ENCODE results near the gene KANSL2.
"Not testable (repeated sequence)": the region's sequence is repeated elsewhere in the genome, so short reads cannot be mapped to it uniquely, and the experiment has no call there.

KANSL2 gene

GRCh38 chr12:48683534-48683933 lies 1.5 kb upstream of the KANSL2 start:
- Histone ChIP-seq H3K36me3 (ENCODE audit: low read length) (peaks cover 14% of the 10 kb centered on the region), H3K79me2 (ENCODE audit: insufficient read depth, low read length) (peaks cover 34% of the 10 kb centered on the region), H3K4me2 (ENCODE audit: low read depth, low read length, poor library complexity, severe bottlenecking) (no peak overlapping the region), H4K20me1 (ENCODE audit: low read depth, low read length) (peaks cover 8% of the 10 kb centered on the region; the same call in 1 of the 2 replicates), H3K27ac (ENCODE audit: low read depth, low read length) (no peak overlapping the region), H2AFZ (ENCODE audit: low read depth, low read length, severe bottlenecking) (no peak overlapping the region), H3K9ac (ENCODE audit: low read length) (no peak overlapping the region), H3K27me3 (ENCODE audit: low read length) (no peaks in the 10 kb centered on the region), H3K9me2 (replicated peaks; ENCODE audit: insufficient read depth, low read length) (no peaks in the 10 kb centered on the region), H3K4me3 (ENCODE audit: insufficient read depth, low read length, poor library complexity, severe bottlenecking) (no peak overlapping the region), H3F3A (ENCODE audit: insufficient read depth) (peaks cover 11% of the 10 kb centered on the region; the same call in 1 of the 2 replicates), H3K9me3 (ENCODE audit: insufficient read depth, low read length) (no peaks in the 10 kb centered on the region)
- no peak for TF ChIP-seq CTCF (IDR thresholded peaks at IDR 0.05; ENCODE audit: insufficient read depth, low read length, poor library complexity, severe bottlenecking)
- TF ChIP-seq EZH2phosphoT487 (conservative IDR thresholded peaks at IDR 0.05; ENCODE audit: low read length): no peak

- Histone ChIP-seq H3K9ac (ENCODE audit: low read length) (peak overlapping the region; percentile 91), H3K27me3 (ENCODE audit: low read length) (no peaks in the 10 kb centered on the region)
Measured at GRCh38 chr12:48682927-48683326, 889 bp upstream of the KANSL2 start.

GRCh38 chr12:48682533-48682905 lies 481 bp upstream of the KANSL2 start:
- H3K9ac ChIP-seq (ENCODE audit: low read length): peak overlapping the region; percentile 91
- not testable (repeated sequence) for H3K9me2 ChIP-seq (replicated peaks; ENCODE audit: insufficient read depth, low read length); H3K27me3 ChIP-seq (ENCODE audit: low read length); H3K9me3 ChIP-seq (ENCODE audit: insufficient read depth, low read length); H3K27ac ChIP-seq (ENCODE audit: low read depth, low read length); H3F3A ChIP-seq (ENCODE audit: insufficient read depth); H4K20me1 ChIP-seq (ENCODE audit: low read depth, low read length)
- H2AFZ ChIP-seq (ENCODE audit: low read depth, low read length, severe bottlenecking): peak overlapping the region; percentile 77
- H3K4me2 ChIP-seq (ENCODE audit: low read depth, low read length, poor library complexity, severe bottlenecking): peak overlapping the region; percentile 80
- H3K4me3 ChIP-seq (ENCODE audit: insufficient read depth, low read length, poor library complexity, severe bottlenecking): peak overlapping the region; percentile 70
- peaks cover 21% of the 10 kb centered on the region for H3K36me3 ChIP-seq (ENCODE audit: low read length)
- H3K79me2 ChIP-seq (ENCODE audit: insufficient read depth, low read length): peaks cover 45% of the 10 kb centered on the region

More at GRCh38 chr12:48682927-48683326, 889 bp upstream of the KANSL2 start:
- Histone ChIP-seq H3K4me2 (ENCODE audit: low read depth, low read length, poor library complexity, severe bottlenecking) (peak overlapping the region; percentile 80), H3K27ac (ENCODE audit: low read depth, low read length) (no peak overlapping the region), H2AFZ (ENCODE audit: low read depth, low read length, severe bottlenecking) (peak overlapping the region; percentile 77), H3K79me2 (ENCODE audit: insufficient read depth, low read length) (peaks cover 40% of the 10 kb centered on the region), H3K9me2 (replicated peaks; ENCODE audit: insufficient read depth, low read length) (no peaks in the 10 kb centered on the region), H3K36me3 (ENCODE audit: low read length) (peaks cover 21% of the 10 kb centered on the region), H3F3A (ENCODE audit: insufficient read depth) (peaks cover 11% of the 10 kb centered on the region; the same call in 1 of the 2 replicates), H4K20me1 (ENCODE audit: low read depth, low read length) (peaks cover 8% of the 10 kb centered on the region; the same call in 1 of the 2 replicates), H3K4me3 (ENCODE audit: insufficient read depth, low read length, poor library complexity, severe bottlenecking) (peak overlapping the region; percentile 70), H3K9me3 (ENCODE audit: insufficient read depth, low read length) (no peaks in the 10 kb centered on the region)
- TF ChIP-seq CTCF (IDR thresholded peaks at IDR 0.05; ENCODE audit: insufficient read depth, low read length, poor library complexity, severe bottlenecking) (no peak), EZH2phosphoT487 (conservative IDR thresholded peaks at IDR 0.05; ENCODE audit: low read length) (no peak)

GRCh38 chr12:48681399-48681709 lies 684 bp downstream of the KANSL2 start:
- Histone ChIP-seq H4K20me1 (ENCODE audit: low read depth, low read length) (peaks cover 8% of the 10 kb centered on the region; the same call in 1 of the 2 replicates), H3K27ac (ENCODE audit: low read depth, low read length) (peak overlapping the region; percentile 63), H3F3A (ENCODE audit: insufficient read depth) (0 out of 2 replicates have a peak, but pooled peaks cover 4% of the 10 kb centered on the region), H3K27me3 (ENCODE audit: low read length) (no peaks in the 10 kb centered on the region), H3K36me3 (ENCODE audit: low read length) (peaks cover 27% of the 10 kb centered on the region), H3K9me3 (ENCODE audit: insufficient read depth, low read length) (no peaks in the 10 kb centered on the region), H3K9ac (ENCODE audit: low read length) (peak overlapping the region; percentile 91), H2AFZ (ENCODE audit: low read depth, low read length, severe bottlenecking) (peak overlapping the region; percentile 76), H3K9me2 (replicated peaks; ENCODE audit: insufficient read depth, low read length) (no peaks in the 10 kb centered on the region), H3K4me2 (ENCODE audit: low read depth, low read length, poor library complexity, severe bottlenecking) (peak overlapping the region; percentile 84), H3K79me2 (ENCODE audit: insufficient read depth, low read length) (peaks cover 56% of the 10 kb centered on the region), H3K4me3 (ENCODE audit: insufficient read depth, low read length, poor library complexity, severe bottlenecking) (peak overlapping the region; percentile 88)
- TF ChIP-seq CTCF (IDR thresholded peaks at IDR 0.05; ENCODE audit: insufficient read depth, low read length, poor library complexity, severe bottlenecking): no peak
- no peak for TF ChIP-seq EZH2phosphoT487 (conservative IDR thresholded peaks at IDR 0.05; ENCODE audit: low read length)
